Trophoblast cell (in vitro differentiated cells and primary cell): ENCODE data around the gene ZNF526.

Experiments used
- DNase-seq, 2 donors: peaks; one replicate each; pipeline ENCODE4 v3.0.0-alpha.2; 2016
- H2AFZ ChIP-seq: 2 replicates; pipeline ENCODE4 v1.6.1; 2013; ENCODE audit warnings: low read length, moderate library complexity, mild to moderate bottlenecking; ENCODE audit not compliant: insufficient read depth, poor library complexity
- H2AK5ac ChIP-seq: 2 replicates; pipeline ENCODE4 v1.6.1; 2013; ENCODE audit warnings: mild to moderate bottlenecking, low read length
- H2BK120ac ChIP-seq: 2 replicates; pipeline ENCODE4 v1.6.1; 2013; ENCODE audit warnings: low read length, mild to moderate bottlenecking, moderate library complexity; ENCODE audit not compliant: insufficient read depth, poor library complexity
- H2BK12ac ChIP-seq: 2 replicates; pipeline ENCODE4 v1.6.1; 2013; ENCODE audit warnings: mild to moderate bottlenecking, low read length, moderate library complexity
- H2BK5ac ChIP-seq: 2 replicates; pipeline ENCODE4 v1.6.1; 2013; ENCODE audit warnings: low read length, low read depth, moderate library complexity, mild to moderate bottlenecking; ENCODE audit not compliant: poor library complexity
- H3K14ac ChIP-seq: 2 replicates; pipeline ENCODE4 v1.6.1; 2013; ENCODE audit warnings: mild to moderate bottlenecking, low read length
- H3K18ac ChIP-seq: 2 replicates; pipeline ENCODE4 v1.6.1; 2013; ENCODE audit warnings: mild to moderate bottlenecking, low read length
- H3K23ac ChIP-seq: 2 replicates; pipeline ENCODE4 v1.6.1; 2013; ENCODE audit warnings: low read length
- H3K27ac ChIP-seq: 2 replicates; pipeline ENCODE4 v1.5.1; 2013; ENCODE audit warnings: low read depth, mild to moderate bottlenecking, inconsistent platforms, low read length, moderate library complexity
- H3K27me3 ChIP-seq: 2 replicates; pipeline ENCODE4 v1.6.1; 2013; ENCODE audit warnings: inconsistent platforms, mild to moderate bottlenecking, low read length, moderate library complexity; ENCODE audit not compliant: insufficient read depth
- H3K36me3 ChIP-seq, 2 experiments: 1 replicate in 1 of 2; 2 replicates in 1 of 2; pipeline ENCODE4 v1.6.1; 2013; ENCODE audit warnings: low read length in 2 of 2, mild to moderate bottlenecking in 2 of 2, moderate library complexity in 1 of 2; ENCODE audit not compliant: insufficient read depth in 2 of 2, control insufficient read depth in 1 of 2
- H3K4ac ChIP-seq: 2 replicates; pipeline ENCODE4 v1.6.1; 2013; ENCODE audit warnings: low read depth, mild to moderate bottlenecking, low read length, moderate library complexity
- H3K4me1 ChIP-seq, 2 experiments: 1 replicate in 1 of 2; 2 replicates in 1 of 2; pipeline ENCODE4 v1.6.1; 2013; ENCODE audit warnings: low read length in 2 of 2, mild to moderate bottlenecking in 2 of 2, moderate library complexity in 1 of 2; ENCODE audit not compliant: insufficient read depth in 2 of 2, control insufficient read depth in 1 of 2
- H3K4me2 ChIP-seq: 2 replicates; pipeline ENCODE4 v1.6.1; 2013; ENCODE audit warnings: inconsistent platforms, mild to moderate bottlenecking, low read length, moderate library complexity
- H3K4me3 ChIP-seq: 2 replicates; pipeline ENCODE4 v1.5.1; 2013; ENCODE audit warnings: mild to moderate bottlenecking, low read depth, low read length, inconsistent platforms
- H3K79me1 ChIP-seq: one replicate; pipeline ENCODE4 v1.6.1; 2013; ENCODE audit warnings: low read length
- H3K79me2 ChIP-seq: 2 replicates; pipeline ENCODE4 v1.6.1; 2013; ENCODE audit warnings: low read length, mild to moderate bottlenecking; ENCODE audit not compliant: control insufficient read depth, insufficient read depth, poor library complexity
- H3K9ac ChIP-seq: 2 replicates; pipeline ENCODE4 v1.6.1; 2013; ENCODE audit warnings: mild to moderate bottlenecking, low read length
- H3K9me3 ChIP-seq: 2 replicates; pipeline ENCODE4 v1.6.1; 2013; ENCODE audit warnings: low read depth, mild to moderate bottlenecking, control low read depth, inconsistent platforms, low read length; ENCODE audit not compliant: insufficient read depth
- H4K12ac ChIP-seq: 2 replicates; pipeline ENCODE4 v1.6.1; 2013; ENCODE audit warnings: low read depth, mild to moderate bottlenecking, low read length, moderate library complexity
- H4K8ac ChIP-seq: 2 replicates; pipeline ENCODE4 v1.6.1; 2013; ENCODE audit warnings: low read depth, mild to moderate bottlenecking, low read length, moderate library complexity
- H4K91ac ChIP-seq: one replicate; pipeline ENCODE4 v1.6.1; 2013; ENCODE audit warnings: low read depth, mild to moderate bottlenecking, low read length, moderate library complexity
- WGBS: extraction: QIAGEN DNeasy Blood & Tissue Kit; methylation state at CpG from one replicate; pipeline ENCODE4 v1.1.7; 2013; ENCODE audit warnings: missing lambda C conversion rate; ENCODE audit not compliant: insufficient read length, insufficient coverage; ENCODE audit errors: extremely low coverage; 5-methylcytosine and 5-hydroxymethylcytosine counted together

ZNF526 gene

DNA sequence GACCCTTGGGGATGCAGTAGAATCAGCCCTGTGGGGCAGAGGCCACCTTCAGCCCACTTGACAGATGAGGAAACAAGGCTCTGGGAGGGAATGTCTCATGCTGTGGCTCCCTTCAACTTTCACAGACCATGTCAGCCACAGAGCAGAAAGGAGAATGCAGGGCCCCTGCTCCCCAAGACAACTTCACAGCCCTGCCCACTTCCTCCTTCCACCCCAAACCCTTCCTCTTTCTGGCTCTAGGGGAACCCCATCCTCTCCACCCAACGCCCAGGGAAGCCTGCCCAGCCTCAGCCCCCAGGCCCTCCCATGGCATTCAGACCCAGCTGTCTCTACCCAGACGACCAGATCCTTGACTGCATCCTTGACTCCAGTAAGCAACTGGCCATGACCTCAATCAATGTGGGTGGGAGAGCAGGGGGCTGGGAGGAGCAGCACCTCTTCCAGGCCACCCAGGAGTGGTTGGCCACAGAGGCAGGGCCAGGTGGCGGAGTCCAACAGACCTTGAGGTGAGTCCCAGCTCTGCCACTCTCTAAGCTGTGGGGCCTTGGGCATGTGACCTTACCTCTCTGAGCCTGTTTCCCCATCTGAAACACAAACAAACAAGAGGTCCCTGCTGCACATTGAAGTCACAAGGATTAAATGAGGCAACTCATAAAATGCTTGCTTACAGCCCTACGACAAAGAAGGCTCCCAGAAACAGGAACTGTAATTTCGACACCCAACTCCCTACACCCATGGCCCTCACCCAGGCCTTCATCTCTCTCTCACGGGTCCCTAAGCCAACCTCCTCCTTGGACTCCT lies 18.4 kb upstream of the ZNF526 start:
- H3K4me1 ChIP-seq = peaks cover 4 to 8% of the 10 kb centered on the region in 2 experiments
- H3K9ac ChIP-seq = no peak overlapping the region
- H3K23ac ChIP-seq = no peak overlapping the region
- peaks cover 5% of the 10 kb centered on the region for H3K79me1 ChIP-seq
- H2AK5ac ChIP-seq = no peak overlapping the region
- H3K79me2 ChIP-seq = peaks cover 2% of the 10 kb centered on the region
- no peak overlapping the region for H4K91ac ChIP-seq
- no peak overlapping the region for H3K4me2 ChIP-seq
- peaks cover 61 to 80% of the 10 kb centered on the region in 2 experiments for H3K36me3 ChIP-seq
- H2BK120ac ChIP-seq = no peak overlapping the region
- H2AFZ ChIP-seq = no peak overlapping the region
- H3K4ac ChIP-seq = no peak overlapping the region
- H3K27me3 ChIP-seq = no peaks in the 10 kb centered on the region
- H3K14ac ChIP-seq = no peak overlapping the region
- H4K12ac ChIP-seq = no peak overlapping the region
- no peak overlapping the region for H3K18ac ChIP-seq
- H2BK5ac ChIP-seq = no peak overlapping the region
- no peak overlapping the region for H3K4me3 ChIP-seq
- H2BK12ac ChIP-seq = no peak overlapping the region
- no CpG with 5 or more reads among the region's 6 CpGs for WGBS
- no peak overlapping the region for H3K27ac ChIP-seq
- no peak overlapping the region for H4K8ac ChIP-seq
- peak in 1 of 2 donors; percentile 35 for DNase-seq
- H3K9me3 ChIP-seq = no peaks in the 10 kb centered on the region

DNA sequence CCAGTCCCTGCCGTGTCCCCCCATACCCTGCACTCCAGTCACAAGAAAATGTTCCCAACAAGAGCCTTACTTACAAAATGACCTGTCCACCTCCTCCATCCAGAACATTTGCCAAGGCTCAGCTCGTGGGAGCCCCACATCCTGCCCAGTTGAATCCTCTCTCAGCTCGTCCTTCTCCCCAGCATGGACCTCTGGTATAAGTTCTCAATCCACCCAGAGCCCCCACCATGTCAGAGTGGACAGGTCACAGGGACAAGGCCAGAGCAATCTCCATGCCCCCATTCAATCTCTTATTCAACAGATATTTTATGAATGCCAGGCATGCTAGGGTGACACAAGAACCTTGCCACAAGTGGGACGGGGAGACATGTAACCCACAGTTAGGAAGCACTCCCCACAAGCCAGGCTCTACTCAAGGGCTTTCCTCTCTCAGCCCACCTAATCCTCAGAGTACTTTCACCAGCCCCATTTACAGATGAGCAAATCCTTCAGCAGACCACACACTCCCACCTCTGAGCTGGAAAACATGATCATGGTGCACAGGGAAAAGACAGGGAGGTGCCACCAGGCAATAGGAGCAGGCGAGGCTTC lies 17.7 kb upstream of the ZNF526 start:
- H4K8ac ChIP-seq = no peak overlapping the region
- no peak overlapping the region for H2BK12ac ChIP-seq
- H3K14ac ChIP-seq = no peak overlapping the region
- no peak overlapping the region for H2AK5ac ChIP-seq
- H3K4ac ChIP-seq = no peak overlapping the region
- H3K79me2 ChIP-seq = peaks cover 2% of the 10 kb centered on the region
- no peak for DNase-seq
- peaks cover 7% of the 10 kb centered on the region for H3K79me1 ChIP-seq
- H2BK120ac ChIP-seq = no peak overlapping the region
- H3K9ac ChIP-seq = no peak overlapping the region
- no peak overlapping the region for H2BK5ac ChIP-seq
- H3K9me3 ChIP-seq = no peaks in the 10 kb centered on the region
- H2AFZ ChIP-seq = no peak overlapping the region
- peaks cover 11 to 15% of the 10 kb centered on the region in 2 experiments for H3K4me1 ChIP-seq
- H3K23ac ChIP-seq = no peak overlapping the region
- WGBS = no CpG with 5 or more reads among the region's 5 CpGs
- H4K91ac ChIP-seq = no peak overlapping the region
- H3K18ac ChIP-seq = no peak overlapping the region
- H3K36me3 ChIP-seq = peaks cover 63 to 77% of the 10 kb centered on the region in 2 experiments
- H3K27ac ChIP-seq = no peak overlapping the region
- H3K27me3 ChIP-seq = no peaks in the 10 kb centered on the region
- no peak overlapping the region for H3K4me2 ChIP-seq
- no peak overlapping the region for H3K4me3 ChIP-seq
- H4K12ac ChIP-seq = no peak overlapping the region

DNA sequence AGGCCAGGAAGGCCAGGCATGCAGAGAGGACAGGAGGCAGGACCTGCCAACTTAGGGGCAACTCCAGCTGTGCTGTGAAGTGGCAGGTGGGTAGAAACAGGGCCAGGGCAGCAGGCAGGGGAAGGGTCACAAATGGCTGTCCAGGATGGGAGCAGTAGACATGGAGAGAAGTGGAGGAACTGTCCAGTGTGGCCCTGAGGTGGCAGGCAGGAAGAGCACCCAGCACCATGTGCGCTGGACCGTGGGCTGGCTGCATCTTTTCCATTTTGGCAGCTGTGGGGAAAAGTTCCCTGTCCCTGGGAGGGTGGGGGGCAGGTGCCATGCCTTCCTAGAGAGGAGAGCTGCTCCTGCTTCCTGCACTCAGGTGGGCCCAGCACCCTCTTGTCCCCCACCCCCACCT lies 16.4 kb upstream of the ZNF526 start:
- Histone ChIP-seq H3K9me3 (no peaks in the 10 kb centered on the region), H3K27ac (no peak overlapping the region), H3K23ac (no peak overlapping the region), H4K91ac (no peak overlapping the region), H3K4me1 (peaks cover 17 to 21% of the 10 kb centered on the region in 2 experiments), H2AFZ (no peak overlapping the region), H3K4ac (no peak overlapping the region), H2BK5ac (no peak overlapping the region), H3K79me1 (peaks cover 10% of the 10 kb centered on the region), H3K14ac (no peak overlapping the region), H3K79me2 (peaks cover 2% of the 10 kb centered on the region), H2BK12ac (no peak overlapping the region), H3K9ac (no peak overlapping the region), H3K4me3 (no peak overlapping the region), H2AK5ac (no peak overlapping the region), H3K18ac (no peak overlapping the region), H3K36me3 (peaks cover 65 to 79% of the 10 kb centered on the region in 2 experiments), H4K12ac (no peak overlapping the region), H4K8ac (no peak overlapping the region), H2BK120ac (no peak overlapping the region), H3K27me3 (no peaks in the 10 kb centered on the region), H3K4me2 (no peak overlapping the region)
- no CpG with 5 or more reads among the region's 2 CpGs for WGBS
- no peak for DNase-seq

DNA sequence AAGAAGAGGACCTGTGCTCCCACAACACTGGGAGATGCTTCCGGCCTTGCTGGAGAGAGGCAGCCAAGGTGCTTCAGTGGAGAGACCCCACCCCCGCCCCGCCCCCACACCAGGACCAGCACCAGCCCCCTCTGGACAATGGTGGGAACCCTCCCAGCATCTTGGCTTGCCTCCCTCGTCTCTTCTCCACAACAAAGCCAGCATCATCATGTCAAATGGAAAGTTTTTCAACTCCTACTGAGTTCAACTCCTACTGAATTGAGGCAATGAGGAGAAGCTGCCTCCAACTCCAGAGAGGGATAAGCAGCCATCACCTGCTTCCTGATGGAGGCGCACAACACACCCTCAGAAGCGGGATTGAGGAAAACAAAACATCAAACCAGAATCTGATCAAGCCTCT lies 15.4 kb upstream of the ZNF526 start:
- H3K27ac ChIP-seq = no peak overlapping the region
- no peak for DNase-seq
- H3K27me3 ChIP-seq = no peaks in the 10 kb centered on the region
- peaks cover 10% of the 10 kb centered on the region for H3K79me1 ChIP-seq
- H2AFZ ChIP-seq = no peak overlapping the region
- H3K4me1 ChIP-seq = peaks cover 17 to 20% of the 10 kb centered on the region in 2 experiments
- no peak overlapping the region for H2AK5ac ChIP-seq
- H3K9me3 ChIP-seq = no peaks in the 10 kb centered on the region
- H3K14ac ChIP-seq = no peak overlapping the region
- peaks cover 63 to 76% of the 10 kb centered on the region in 2 experiments for H3K36me3 ChIP-seq
- no peak overlapping the region for H4K91ac ChIP-seq
- no peak overlapping the region for H3K18ac ChIP-seq
- no CpG with 5 or more reads among the region's 6 CpGs for WGBS
- H3K23ac ChIP-seq = no peak overlapping the region
- H3K4me3 ChIP-seq = no peak overlapping the region
- no peak overlapping the region for H4K12ac ChIP-seq
- no peak overlapping the region for H2BK5ac ChIP-seq
- no peak overlapping the region for H3K9ac ChIP-seq
- no peak overlapping the region for H3K4me2 ChIP-seq
- H2BK120ac ChIP-seq = no peak overlapping the region
- peaks cover 2% of the 10 kb centered on the region for H3K79me2 ChIP-seq
- no peak overlapping the region for H4K8ac ChIP-seq
- no peak overlapping the region for H3K4ac ChIP-seq
- H2BK12ac ChIP-seq = no peak overlapping the region
